ENCODE data around the gene PNMA8B.

PNMA8B gene

DNA sequence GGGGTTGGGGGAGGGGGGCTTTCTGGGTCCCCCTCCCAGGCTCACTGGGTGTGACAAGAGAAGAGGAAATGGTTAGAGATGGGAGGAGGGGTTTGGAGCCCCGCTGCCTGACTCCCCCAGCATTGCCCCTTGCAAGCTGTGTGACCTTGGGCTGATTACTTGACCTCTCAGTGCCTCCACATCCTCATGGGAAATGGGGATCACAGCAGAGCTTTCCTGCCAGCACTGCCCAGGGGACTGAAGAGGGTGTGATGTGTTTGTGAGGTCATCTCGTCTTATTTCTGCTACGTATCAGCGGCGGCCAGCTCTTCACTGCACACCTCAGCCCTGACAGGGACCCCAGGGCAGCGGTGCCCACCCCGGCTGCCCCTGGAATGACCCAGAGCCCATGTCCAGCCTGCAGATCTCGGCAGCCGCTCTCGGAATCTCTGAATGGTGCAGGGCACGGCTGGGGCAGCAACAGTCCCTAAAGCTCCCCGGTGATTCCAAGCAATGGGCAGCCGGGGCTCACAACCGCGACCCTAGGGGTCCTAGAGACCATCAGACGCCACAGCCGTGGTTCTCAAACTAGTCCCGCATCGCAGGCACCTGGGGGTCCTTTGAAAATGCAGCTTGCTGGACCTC is 8.4 kb downstream of the PNMA8B start:
- DNase-seq (ENCODE audit: low read depth in 2 of 2) = no peak

DNA sequence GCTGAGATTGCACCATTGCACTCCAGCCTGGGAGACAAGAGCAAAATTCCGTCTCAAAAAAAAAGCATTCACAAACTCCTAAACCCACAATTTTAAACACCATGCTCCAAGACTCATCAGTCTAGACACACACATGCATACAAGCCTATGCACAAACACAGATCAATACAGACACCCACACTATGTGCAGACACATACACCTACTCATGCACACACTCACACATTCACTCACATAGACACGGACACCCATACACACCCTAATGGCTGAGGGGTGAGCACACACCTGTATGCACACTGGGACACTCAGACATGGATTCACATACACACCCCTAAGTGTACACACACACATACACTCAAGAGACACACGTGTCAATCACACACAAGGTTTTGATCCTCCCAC is 9.3 kb downstream of the PNMA8B start:
- DNase-seq (ENCODE audit: low read depth in 2 of 2) = no peak

DNA sequence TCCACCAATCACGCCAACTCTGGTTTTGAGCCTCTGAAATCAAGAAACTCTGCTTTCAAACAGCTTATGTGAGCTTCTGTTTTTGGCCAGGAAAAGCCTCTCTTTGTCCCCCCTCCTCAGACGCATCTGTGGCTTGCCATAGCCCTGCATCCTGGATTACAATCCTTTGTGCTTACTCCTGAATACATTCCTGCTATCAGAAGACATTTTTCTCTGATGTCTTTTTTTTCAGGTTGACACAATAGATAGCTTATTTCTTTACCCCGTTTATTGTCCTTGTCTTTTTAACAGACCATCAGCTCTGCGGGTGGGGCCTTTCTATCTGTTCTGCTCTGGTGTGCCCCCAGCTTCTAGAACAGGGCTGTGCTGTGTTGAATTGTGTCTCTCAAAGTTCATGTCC is 11.0 kb downstream of the PNMA8B start:
- no peak for DNase-seq (ENCODE audit: low read depth in 2 of 2)

DNA sequence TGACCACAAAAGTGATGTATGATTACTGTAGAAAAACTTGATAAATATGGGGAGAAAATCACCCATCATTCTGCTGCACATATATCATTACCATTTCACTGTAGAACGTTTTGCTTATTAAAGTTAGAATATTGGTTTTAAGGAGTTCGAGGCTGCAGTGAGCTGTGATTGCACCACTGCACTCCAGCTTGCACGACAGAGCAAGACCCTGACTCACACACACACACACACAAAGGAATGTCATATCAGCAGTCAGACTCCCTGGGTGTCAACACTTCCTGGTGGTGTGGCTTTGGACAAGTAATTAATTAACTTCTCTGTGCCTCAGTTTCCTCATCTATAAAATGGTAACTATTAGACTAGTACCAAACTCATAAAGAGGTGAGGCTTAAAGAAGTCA is 13.0 kb downstream of the PNMA8B start:
- DNase-seq (ENCODE audit: low read depth in 2 of 2) = no peak

DNA sequence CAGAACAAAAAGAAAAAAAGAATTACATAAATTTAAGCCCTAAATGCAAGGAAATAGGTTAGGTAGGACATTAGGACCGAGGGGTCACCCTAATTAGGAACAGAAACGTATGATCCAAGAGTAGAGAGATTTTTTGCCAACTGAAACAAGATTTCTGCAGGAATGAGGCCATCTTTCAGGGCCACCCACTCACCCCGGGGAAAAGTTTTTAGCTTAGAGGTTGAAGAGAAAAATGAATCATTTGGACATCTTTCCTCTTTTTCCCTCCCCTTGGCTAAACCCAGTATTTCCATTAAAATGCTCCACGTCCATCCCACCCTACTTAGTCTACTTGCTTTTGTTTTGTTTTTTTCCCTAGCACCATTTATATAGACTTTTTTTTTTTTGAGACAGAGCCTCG is 13.7 kb downstream of the PNMA8B start:
- no peak for DNase-seq (ENCODE audit: low read depth in 2 of 2)

DNA sequence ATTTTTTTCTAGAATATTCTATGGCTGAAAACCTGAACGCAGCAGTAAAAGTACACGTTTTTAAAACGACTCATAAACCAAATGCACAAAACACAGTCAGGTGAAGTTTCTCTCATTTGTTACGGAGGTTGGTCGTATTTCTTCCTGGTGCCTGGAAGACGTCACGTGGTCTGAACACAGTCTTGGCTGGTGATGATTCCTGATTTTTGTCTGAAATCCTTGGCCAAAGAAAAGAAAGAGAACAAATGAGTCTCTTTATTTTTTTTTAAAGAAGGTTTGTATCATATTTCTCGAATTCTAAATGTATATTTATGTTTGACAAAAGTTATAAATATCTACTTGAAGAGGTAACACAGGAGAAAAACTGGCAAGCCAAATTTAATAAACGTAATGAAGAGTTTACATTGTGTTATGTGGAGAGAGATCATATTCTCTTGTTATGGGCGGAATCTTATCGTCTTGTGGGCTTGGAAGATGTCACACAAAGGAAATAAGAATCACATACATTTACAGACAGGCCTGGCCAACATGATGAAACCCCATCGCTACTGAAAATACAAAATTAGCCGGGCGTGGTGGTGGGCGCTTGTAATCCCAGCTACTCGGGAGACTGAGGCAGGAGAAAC is 14.3 kb downstream of the PNMA8B start:
- DNase-seq (ENCODE audit: low read depth in 2 of 2) = no peak

DNA sequence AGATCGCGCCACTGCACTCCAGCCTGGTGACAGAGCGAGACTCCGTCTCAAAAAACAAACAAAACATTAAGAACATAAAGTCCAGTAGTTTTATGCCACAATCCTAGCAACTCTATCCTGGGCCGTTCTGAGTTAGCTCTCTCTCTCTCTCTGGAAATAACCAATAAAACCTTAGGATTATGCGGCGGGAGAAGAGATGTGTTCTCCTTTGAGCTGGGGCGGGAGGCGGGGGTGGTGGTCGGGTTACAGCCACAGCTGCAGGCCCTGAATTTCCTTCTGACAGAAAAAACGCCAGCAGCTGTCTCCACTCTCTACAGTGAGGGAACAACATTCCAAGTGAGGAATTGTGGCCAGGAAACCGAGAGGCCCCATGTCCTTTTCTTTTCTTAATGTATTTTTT is 15.3 kb downstream of the PNMA8B start:
- DNase-seq (ENCODE audit: low read depth in 2 of 2) = no peak

DNA sequence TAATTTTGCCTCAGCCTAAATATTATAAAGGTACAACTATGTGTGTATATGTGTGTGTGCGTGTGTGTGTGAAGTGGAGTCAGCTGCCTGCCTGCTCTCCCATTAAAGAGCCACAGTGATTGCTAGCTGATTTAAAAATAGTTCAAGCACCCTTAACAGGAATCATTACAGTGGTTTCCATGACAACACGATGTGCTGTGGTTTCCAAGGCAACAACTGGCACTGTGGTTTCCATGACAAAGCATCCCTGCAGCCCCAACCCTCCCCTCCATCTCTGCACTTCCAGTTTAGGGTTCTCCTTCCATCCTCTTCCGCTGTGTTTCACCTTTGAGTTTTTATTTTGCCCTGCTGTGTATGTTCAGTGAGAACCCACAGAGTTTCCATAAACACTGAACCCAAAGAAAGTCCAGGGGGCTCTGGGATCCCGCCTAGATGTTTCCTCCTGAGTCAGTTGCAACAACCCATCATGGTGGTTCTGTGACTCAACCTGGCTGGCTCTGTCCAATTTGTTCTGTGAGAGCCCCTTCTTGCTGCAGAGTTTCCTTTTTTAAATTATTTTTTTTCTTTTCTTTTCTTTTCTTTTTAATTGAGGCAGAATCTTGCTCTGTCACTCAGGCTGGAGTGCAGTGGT is 17.2 kb downstream of the PNMA8B start:
- DNase-seq (ENCODE audit: low read depth in 2 of 2) = no peak

DNA sequence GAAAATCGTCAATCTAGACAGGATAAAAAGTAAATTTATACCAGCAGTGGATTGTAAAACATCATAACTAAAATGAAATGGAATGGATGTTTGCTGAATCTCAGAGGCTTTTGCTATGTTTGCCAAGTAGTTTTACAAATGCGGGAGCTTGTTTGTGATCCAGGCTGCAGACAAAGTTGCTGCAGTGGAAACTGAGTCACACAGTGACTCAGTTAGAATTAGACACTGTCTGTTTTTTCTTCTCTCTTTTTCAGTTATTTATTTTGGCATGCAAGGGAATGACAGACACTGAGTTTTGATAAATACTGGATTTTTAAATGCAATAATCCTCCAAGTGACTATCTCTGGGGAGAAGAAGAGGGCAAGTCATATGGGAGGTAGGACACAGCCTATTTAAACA is 19.7 kb downstream of the PNMA8B start:
- no peak for DNase-seq (ENCODE audit: low read depth in 2 of 2)

DNA sequence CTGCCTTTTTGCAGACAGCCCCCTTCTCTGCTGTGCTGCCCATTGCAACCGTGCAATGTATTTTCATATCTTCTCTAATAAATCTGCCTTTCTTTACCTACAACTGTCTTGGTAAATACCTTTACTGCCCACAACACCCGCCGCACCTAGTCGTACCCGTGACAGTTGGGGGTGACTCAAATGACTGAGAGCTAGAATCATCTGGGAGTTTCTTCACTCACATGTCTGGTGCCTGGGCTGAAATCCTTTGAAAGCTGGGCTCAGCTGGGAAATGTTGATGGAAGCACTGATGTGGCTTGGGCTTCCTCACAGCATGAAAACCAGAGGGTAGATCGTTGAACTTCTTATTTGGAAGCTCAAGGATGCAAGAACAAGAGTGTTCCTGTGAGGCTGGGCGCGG is 21.5 kb downstream of the PNMA8B start:
- DNase-seq (ENCODE audit: low read depth in 2 of 2) = no peak

DNA sequence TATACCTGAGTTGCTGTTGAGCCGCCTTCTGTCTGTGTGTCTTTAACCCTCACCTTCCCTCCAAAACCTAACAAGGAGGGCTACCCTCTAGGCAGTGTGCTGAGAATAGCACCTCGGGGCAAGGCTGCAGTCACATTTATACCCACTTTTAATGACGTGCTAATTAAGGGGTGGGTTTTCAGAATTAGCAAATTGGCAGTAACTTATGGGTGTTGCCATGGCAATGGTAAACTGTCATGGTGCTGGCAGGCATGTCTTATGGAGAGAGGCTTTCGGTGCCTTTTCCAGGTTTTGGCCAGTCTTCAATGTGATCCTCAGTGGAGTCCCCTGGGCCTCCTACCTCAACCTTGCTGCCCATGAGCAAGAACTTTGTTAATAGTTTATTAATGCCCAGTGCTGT is 23.1 kb downstream of the PNMA8B start:
- DNase-seq (ENCODE audit: low read depth in 2 of 2) = no peak

DNA sequence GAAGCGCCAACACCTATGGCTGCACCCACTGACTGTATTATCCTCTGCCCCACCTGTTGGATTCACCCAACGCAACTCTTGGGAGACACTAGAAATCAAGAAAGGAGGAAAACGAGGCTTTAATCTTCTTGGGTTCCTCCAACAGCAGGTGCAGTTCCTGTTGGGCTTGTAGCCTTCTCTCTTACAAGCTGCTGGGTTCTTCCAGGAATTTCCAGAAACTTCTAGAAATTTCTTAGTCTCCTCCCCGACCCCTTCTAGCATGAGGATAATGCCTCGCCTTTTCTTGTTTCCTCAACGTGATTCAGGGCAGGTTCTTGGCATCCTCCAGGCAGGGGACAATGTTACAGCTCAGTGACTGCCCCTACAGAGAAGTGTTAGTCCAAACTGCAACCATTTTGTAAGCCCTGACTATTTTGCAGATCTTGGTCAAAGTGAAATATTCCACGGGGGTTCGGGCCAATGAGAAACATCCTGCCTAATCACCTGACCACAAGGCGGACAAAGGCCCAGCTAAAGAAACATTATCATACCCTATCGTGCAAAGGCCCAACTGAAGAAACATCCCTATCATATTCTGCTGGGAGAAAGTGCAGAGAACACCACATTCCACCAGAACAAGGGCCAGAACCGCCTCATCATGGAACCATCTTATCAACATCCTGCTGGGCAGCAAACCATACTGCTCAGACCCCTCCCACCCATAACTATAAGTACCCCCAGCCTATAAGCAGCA is 23.7 kb downstream of the PNMA8B start:
- DNase-seq (ENCODE audit: low read depth in 2 of 2) = no peak

DNA sequence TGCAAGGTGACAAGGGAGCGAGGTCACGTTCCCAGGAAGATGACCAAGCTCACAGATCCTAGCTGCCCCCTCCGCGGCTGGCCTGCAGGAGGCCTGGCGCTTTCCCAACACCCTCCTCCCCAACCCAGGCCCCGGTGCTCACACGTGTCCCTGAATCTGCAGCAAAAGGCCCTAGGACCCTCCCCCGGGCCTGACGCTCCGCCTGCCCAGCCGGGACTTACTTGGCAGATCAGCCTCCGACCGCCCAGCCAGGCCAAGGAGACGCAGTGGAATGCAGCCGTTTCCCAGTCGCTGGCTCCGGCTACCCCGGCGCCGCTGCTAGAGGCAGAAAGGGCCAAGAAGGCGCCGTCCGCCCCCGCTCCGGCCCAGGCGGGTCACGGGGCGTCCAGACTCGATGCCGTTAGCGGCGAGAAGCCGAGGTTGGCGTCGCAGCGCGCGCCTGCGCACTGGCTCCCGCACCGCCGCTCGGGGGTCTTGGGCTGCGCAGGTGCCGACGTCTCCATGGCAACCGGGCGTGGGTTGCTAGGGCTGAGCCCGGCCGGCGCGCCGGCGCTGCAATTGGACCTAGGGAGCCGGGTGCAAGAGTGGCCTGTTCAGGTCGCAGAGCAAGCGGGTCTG is 24.4 kb downstream of the PNMA8B start, which contains the start of gene PNMA8A:
TSS of gene PNMA8A (minus strand) at position 448 of the 618 bp plus-strand sequence. CDS start 528 bp downstream, outside the sequence.
- no peak for DNase-seq (ENCODE audit: low read depth in 2 of 2)

DNA sequence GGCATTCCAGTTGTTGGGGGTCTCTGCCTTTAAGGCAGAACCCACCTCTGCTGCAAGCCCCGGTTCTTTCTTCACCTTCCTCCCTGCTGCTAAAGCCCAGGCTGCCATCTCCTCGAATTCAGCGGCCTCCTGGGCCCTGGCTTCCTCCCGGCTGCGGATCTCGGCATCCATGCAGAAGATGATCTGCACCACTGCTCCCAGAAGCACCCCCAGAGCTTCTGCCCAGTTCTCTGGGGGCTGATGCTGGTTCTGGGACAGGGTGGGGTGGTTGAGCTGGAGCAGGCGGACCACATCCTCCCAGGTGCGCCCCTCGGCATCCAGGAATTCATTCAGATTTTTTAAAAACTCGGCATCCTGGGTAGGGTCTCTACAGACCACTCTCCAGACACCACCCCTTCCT is 25.3 kb downstream of the PNMA8B start:
- DNase-seq (ENCODE audit: low read depth in 2 of 2) = no peak

DNA sequence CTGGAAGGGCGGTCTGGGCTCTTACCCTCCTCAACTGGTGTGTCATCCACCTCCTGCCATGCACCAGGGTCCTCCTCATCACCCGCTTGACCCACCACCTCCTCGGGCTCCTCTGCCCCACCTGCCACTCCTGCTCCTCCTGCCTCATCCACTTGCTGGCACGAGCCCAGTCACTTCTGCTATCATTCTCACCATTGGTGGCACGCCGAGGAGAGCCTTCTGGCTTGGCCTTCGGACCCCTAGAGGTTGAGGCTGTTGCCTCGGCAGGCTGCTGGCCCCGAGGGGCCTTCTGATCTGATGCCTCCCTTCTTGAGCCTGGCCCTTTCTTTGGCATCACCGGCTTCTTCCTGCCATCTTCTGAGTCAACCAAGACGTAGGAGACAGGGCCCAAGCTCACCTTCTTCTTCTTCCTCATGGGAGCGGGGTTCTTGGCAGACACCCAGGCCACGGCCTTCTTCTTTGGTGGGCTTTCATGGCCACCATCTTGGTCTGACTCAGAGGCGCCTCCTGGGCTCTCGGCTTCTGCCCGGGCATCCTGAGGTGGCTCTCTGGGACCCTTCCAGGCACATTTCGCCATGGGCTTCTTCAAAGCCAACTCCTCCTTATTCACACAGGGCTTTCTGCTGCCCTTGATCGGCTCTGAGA is 26.0 kb downstream of the PNMA8B start:
- no peak for DNase-seq (ENCODE audit: low read depth in 2 of 2)

DNA sequence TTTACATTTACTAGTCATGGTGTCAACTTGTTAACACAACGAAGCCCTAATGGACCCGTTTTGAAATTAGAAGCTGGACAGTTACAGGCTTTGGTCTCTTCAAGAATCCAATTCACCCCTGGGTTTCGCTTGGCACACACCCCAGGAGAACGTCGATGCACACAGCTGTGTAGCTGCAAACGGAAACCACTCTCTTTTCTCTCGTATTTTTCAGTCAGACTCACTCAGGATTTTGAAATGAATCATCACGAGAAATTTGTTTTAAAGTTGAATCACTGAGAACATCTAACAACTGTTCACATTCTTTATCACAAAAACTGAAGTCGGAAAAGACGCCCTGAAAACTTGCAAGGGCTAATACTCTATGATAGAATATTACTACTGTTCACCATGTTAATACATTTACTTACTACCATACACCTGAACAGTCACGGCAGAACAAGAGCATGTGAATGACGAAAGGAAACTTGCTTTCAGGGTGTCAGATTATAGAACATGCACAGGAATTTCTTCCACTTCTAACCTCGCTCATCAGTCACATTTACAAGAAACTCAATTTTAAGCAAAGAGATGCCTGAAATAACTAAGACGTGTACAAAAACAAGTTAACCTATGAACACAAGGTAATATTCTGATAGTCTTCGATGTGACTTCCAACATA is 29.0 kb downstream of the PNMA8B start:
- no peak for DNase-seq (ENCODE audit: low read depth in 2 of 2)

DNA sequence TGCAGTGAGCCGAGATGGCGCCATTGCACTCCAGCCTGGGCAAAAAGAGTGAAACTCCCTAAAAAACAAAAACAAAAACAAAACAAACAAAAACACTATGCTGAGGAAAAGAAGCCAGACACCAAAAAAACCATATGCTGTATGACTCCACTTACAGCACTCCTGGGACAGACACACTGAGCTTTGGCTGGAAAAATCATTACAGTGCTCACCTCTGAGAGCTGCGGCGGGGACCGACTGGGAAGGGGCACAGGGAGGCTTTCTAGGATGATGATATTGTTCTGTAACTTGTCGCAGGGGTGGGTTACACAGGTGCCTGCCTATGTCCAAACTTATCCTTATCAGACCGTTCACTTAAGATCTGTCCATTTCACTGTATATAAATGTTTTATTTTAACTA is 32.2 kb downstream of the PNMA8B start:
- no peak for DNase-seq (ENCODE audit: low read depth in 2 of 2)

DNA sequence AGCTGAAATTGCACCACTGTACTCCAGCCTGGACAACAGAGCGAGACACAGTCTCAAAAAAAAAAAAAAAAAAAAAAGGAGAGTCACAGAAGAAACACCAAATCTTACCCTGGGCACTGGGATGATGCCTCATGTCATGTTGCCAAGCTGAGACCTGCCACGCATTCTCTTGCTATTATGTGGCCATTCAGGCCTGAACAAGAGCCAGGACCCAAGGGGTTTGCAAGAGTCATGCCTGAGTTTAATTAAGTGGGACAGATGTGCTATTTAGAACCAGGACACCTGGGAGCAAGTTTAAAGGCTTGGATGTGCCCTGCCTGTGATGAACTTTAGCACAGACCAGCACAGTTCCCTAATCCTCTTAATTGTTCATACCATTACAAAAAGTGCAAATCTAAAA is 34.1 kb downstream of the PNMA8B start:
- no peak for DNase-seq (ENCODE audit: low read depth in 2 of 2)

DNA sequence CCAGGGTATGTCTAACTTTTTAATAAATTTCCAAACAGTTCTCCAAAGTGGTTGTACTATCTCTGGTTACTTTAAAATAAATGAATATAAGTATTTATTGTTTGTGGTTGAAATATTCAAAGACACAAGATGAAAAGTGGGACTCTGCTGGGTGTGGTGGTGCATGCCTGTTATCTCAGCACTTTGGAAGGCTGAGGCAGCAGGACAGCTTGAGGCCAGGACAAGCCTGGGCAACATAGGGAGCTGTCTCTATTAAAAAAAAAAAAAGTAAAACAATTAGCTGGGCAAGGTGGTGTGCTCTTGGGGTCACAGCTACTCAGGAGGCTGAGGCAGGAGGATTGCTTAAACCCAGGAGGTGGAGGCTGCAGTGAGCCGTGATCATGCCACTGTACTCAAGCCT is 34.7 kb downstream of the PNMA8B start:
- no peak for DNase-seq (ENCODE audit: low read depth in 2 of 2)

DNA sequence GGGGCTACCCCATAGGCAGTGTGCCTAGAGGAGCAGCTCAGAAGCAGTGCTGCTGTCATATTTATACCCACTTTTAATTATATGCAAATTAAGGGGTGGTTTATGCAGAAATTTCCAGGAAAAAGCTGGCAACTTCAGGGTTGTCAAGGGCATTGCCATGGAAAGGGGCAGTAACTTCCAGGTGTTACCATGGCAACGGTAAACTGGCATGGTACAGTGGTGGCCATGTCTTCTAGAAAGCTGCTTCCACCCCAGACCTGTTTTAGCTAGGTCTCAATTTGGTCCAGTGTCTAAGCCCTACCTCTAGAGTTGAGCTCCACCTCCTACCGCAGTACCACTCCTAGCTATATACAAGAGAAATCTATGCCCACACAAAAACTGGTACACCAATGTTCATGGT is 35.6 kb downstream of the PNMA8B start:
- no peak for DNase-seq (ENCODE audit: low read depth in 2 of 2)

DNA sequence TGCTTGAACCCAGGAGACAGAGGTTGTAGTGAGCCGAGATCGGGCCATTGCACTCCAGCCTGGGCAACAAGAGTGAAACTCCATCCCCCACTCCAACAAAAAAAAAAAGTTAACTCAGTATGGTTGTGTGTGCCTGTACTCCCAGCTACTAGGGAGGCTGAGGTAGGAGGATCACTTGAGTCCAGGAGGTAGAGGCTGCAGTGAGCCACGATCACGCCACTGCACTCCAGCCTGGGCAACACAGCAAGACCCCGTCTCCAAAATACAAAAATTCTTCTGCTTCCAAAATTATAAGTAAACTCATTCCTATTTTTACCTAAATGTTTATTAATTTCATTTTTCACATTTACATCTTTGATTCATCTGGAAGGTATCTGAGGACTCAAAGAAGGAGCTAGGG is 38.7 kb downstream of the PNMA8B start:
- no peak for DNase-seq (ENCODE audit: low read depth in 2 of 2)

All from activated CD8-positive, alpha-beta memory T cell treated with anti-CD3 and anti-CD28 coated beads for 4 hours (primary cell).